GM23248 (cell line): ENCODE measurements around the gene HEATR1.

ENCODE experiments used
- EZH2 ChIP-seq: fragments of 200-600 bp; sonication (generic); IDR thresholded peaks from 2 replicates; pipeline ENCODE4 v1.6.1; 2018; ENCODE audit warnings: antibody characterized with exemption, mild to moderate bottlenecking; ENCODE audit not compliant: insufficient read depth, poor library complexity, severe bottlenecking
- EZH2phosphoT487 ChIP-seq: fragments of 200-600 bp; sonication (generic); IDR thresholded peaks from 2 replicates; pipeline ENCODE4 v1.6.1; 2018; ENCODE audit warnings: antibody characterized with exemption, moderate library complexity, mild to moderate bottlenecking, low read depth; ENCODE audit not compliant: insufficient read depth

- TF ChIP-seq EZH2 (no peak), EZH2phosphoT487 (no peak)
Observed at GRCh38 chr1:236581528-236581927, 22.8 kb downstream of the HEATR1 start.
